ENCODE results near the gene WDR81. TPM values are rescaled to one million over a fixed set of nuclear protein-coding genes. Genes with fewer than 3 reads are reported as not detected.

The WDR81 gene
- total and polyA plus RNA-seq, 2 experiments from 2014 or later, result 9.5 to 23.1 TPM

DNA sequence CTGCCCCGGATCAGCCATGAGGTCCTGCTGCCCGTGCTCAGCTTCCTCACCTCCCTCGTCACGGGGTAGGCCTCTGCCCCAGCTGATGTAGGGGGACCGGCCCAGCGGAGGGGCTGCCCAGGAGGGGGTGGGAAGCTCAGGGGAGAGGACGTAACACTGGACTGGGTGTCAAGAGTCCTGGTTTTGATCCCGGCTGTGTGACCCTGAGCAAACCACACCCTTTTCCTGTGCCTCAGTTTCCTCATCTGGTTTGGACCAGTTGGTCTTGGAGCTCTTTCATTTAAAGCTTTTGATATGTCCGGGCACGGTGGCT lies 6.6 kb downstream of the WDR81 start:
- no peaks in the 10 kb centered on the region for H3K9me3 ChIP-seq (ENCODE audit: low read depth)
- no peaks in the 10 kb centered on the region for H3K4me1 ChIP-seq (ENCODE audit: low read depth)
- H3K36me3 ChIP-seq, result no peaks in the 10 kb centered on the region
- TF ChIP-seq, protein P1, sequence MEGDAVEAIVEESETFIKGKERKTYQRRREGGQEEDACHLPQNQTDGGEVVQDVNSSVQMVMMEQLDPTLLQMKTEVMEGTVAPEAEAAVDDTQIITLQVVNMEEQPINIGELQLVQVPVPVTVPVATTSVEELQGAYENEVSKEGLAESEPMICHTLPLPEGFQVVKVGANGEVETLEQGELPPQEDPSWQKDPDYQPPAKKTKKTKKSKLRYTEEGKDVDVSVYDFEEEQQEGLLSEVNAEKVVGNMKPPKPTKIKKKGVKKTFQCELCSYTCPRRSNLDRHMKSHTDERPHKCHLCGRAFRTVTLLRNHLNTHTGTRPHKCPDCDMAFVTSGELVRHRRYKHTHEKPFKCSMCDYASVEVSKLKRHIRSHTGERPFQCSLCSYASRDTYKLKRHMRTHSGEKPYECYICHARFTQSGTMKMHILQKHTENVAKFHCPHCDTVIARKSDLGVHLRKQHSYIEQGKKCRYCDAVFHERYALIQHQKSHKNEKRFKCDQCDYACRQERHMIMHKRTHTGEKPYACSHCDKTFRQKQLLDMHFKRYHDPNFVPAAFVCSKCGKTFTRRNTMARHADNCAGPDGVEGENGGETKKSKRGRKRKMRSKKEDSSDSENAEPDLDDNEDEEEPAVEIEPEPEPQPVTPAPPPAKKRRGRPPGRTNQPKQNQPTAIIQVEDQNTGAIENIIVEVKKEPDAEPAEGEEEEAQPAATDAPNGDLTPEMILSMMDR (IDR thresholded peaks at IDR 0.05; ENCODE audit: low read depth, low read length), result no peak
- no peaks in the 10 kb centered on the region for H3K27me3 ChIP-seq
- H3K4me3 ChIP-seq, result no peak overlapping the region
- no peak overlapping the region for H3K27ac ChIP-seq
- no peak for DNase-seq (ENCODE audit: low read depth in 1 of 2, low spot score in 1 of 2)

DNA sequence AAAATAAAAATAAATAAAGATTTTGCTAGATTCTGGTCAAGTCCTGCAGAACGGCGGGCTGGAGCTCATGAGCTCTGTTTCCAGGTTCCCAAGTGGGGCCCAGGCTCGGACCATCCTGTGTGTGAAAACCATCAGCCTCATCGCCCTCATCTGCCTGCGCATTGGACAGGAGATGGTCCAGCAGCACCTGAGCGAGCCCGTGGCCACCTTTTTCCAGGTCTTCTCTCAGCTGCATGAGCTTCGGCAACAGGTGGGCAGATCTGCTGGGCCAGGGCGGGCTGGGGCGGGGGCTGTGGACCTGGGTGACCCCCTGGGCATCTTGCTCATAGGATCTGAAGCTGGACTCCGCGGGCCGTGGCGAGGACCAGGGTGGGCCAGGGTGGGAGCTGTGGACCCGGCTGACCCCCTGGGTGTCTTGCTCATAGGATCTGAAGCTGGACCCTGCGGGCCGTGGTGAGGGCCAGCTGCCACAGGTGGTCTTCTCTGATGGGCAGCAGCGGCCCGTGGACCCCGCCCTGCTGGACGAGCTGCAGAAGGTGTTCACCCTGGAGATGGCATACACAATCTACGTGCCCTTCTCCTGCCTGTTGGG lies 7.8 kb downstream of the WDR81 start:
- TF ChIP-seq, protein P1 (IDR thresholded peaks at IDR 0.05; ENCODE audit: low read depth, low read length), result no peak
- H3K36me3 ChIP-seq, result no peaks in the 10 kb centered on the region
- H3K27ac ChIP-seq, result no peak overlapping the region
- H3K9me3 ChIP-seq (ENCODE audit: low read depth), result no peaks in the 10 kb centered on the region
- peaks cover 7% of the 10 kb centered on the region for H3K4me1 ChIP-seq (ENCODE audit: low read depth)
- no peak overlapping the region for H3K4me3 ChIP-seq
- no peak for DNase-seq (ENCODE audit: low read depth in 1 of 2, low spot score in 1 of 2)
- H3K27me3 ChIP-seq, result no peaks in the 10 kb centered on the region

DNA sequence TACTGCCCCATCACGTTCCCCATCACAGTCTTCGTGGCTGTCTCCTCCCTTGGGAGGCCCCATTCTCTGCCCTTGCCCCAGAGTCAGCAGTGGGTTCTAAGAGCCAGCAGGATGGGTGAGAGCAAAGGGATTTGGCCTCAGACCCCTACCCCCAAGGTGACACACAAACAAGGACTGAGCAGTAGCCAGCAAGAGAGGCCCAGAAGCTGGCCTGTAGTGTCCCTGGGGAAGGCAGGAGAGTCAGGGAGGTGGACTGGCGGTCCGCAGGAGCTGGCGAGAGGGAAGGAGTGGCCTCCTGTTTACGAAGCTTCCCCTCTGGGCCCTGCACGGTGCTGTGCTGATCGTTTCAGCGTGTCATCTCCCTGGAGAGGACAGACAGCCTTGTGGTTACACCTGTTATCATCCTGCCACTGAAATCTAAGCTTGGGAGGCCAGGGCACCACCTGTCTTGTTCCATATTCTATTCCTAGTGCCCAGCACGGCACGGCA lies 8.4 kb downstream of the WDR81 start:
- H3K27me3 ChIP-seq, result no peaks in the 10 kb centered on the region
- no peak for DNase-seq (ENCODE audit: low read depth in 1 of 2, low spot score in 1 of 2)
- no peak overlapping the region for H3K4me3 ChIP-seq
- no peaks in the 10 kb centered on the region for H3K36me3 ChIP-seq
- H3K9me3 ChIP-seq (ENCODE audit: low read depth), result no peaks in the 10 kb centered on the region
- peaks cover 7% of the 10 kb centered on the region for H3K4me1 ChIP-seq (ENCODE audit: low read depth)
- no peak overlapping the region for H3K27ac ChIP-seq
- TF ChIP-seq, protein P1 (IDR thresholded peaks at IDR 0.05; ENCODE audit: low read depth, low read length), result no peak

DNA sequence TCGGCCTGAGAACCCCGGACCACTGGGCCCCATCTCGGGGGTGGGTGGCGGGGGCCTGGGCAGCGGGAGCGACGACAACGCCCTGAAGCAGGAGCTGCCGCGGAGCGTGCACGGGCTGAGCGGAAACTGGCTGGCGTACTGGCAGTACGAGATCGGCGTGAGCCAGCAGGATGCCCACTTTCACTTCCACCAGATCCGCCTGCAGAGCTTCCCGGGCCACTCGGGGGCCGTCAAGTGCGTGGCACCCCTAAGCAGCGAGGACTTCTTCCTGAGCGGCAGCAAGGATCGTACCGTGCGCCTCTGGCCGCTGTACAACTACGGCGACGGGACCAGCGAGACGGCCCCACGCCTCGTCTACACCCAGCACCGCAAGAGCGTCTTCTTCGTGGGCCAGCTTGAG lies 9.3 kb downstream of the WDR81 start:
- DNase-seq (ENCODE audit: low read depth in 1 of 2, low spot score in 1 of 2), result no peak
- Histone ChIP-seq H3K27me3 (no peaks in the 10 kb centered on the region), H3K9me3 (ENCODE audit: low read depth) (no peaks in the 10 kb centered on the region), H3K4me3 (no peak overlapping the region), H3K36me3 (no peaks in the 10 kb centered on the region), H3K27ac (no peak overlapping the region), H3K4me1 (ENCODE audit: low read depth) (peaks cover 7% of the 10 kb centered on the region)
- TF ChIP-seq, protein P1 (IDR thresholded peaks at IDR 0.05; ENCODE audit: low read depth, low read length), result no peak

DNA sequence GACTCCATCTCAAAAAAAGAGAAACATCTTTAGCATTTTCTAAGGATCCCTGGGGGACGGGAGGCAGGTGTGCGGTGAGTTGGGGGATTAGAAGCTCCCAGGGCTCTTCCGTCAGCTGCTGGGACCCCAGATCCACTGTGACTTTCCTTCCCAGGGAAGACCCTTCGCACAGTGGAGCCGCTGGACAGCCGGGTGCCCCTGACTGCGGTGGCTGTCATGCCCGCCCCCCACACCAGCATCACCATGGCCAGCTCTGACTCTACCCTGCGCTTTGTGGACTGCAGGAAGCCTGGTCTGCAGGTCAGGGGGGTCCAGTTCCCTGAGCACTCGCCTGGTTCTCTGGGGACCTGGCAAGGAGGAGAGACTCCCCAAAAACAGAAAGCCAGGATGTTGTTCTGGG lies 10.9 kb downstream of the WDR81 start:
- H3K36me3 ChIP-seq, result no peaks in the 10 kb centered on the region
- no peak overlapping the region for H3K4me3 ChIP-seq
- TF ChIP-seq, protein P1 (IDR thresholded peaks at IDR 0.05; ENCODE audit: low read depth, low read length), result no peak
- H3K4me1 ChIP-seq (ENCODE audit: low read depth), result peaks cover 7% of the 10 kb centered on the region
- H3K27me3 ChIP-seq, result no peaks in the 10 kb centered on the region
- H3K27ac ChIP-seq, result peak overlapping the region; percentile 88
- H3K9me3 ChIP-seq (ENCODE audit: low read depth), result no peaks in the 10 kb centered on the region
- DNase-seq (ENCODE audit: low read depth in 1 of 2, low spot score in 1 of 2), result no peak

Data from cardiac muscle cell (in vitro differentiated cells and primary cell).